HEK293T (cell line): ENCODE results near the gene PTPRD.

Source experiments
- FOXA1 ChIP-seq: fragments of 450-650 bp; IDR thresholded peaks from 2 replicates; pipeline ENCODE4 v1.6.1; 2016; ENCODE audit warnings: mild to moderate bottlenecking
- FOXK2 ChIP-seq: fragments of 450-650 bp; IDR thresholded peaks from 2 replicates; pipeline ENCODE4 v1.6.1; 2016; ENCODE audit warnings: mild to moderate bottlenecking
- FOXM1 ChIP-seq: fragments of 450-650 bp; IDR thresholded peaks from 2 replicates; pipeline ENCODE4 v1.6.1; 2017; ENCODE audit warnings: mild to moderate bottlenecking, borderline replicate concordance
- L3MBTL2 ChIP-seq: fragments of 450-650 bp; conservative IDR thresholded peaks from 2 replicates; pipeline ENCODE4 v1.6.1; 2016; ENCODE audit warnings: mild to moderate bottlenecking
- LEF1 ChIP-seq: fragments of 450-650 bp; IDR thresholded peaks from 2 replicates; pipeline ENCODE4 v1.6.1; 2017; ENCODE audit warnings: mild to moderate bottlenecking, borderline replicate concordance
- NFRKB ChIP-seq: fragments of 450-650 bp; IDR thresholded peaks from 2 replicates; pipeline ENCODE4 v1.6.1; 2016; ENCODE audit warnings: mild to moderate bottlenecking, moderate library complexity
- SP1 ChIP-seq: fragments of 450-650 bp; IDR thresholded peaks from 2 replicates; pipeline ENCODE4 v1.6.1; 2017
- SUZ12 ChIP-seq: fragments of 450-650 bp; IDR thresholded peaks from 2 replicates; pipeline ENCODE4 v1.6.1; 2016; ENCODE audit warnings: mild to moderate bottlenecking
- TARDBP ChIP-seq: fragments of 450-650 bp; IDR thresholded peaks from 2 replicates; pipeline ENCODE4 v1.6.1; 2016

DNA sequence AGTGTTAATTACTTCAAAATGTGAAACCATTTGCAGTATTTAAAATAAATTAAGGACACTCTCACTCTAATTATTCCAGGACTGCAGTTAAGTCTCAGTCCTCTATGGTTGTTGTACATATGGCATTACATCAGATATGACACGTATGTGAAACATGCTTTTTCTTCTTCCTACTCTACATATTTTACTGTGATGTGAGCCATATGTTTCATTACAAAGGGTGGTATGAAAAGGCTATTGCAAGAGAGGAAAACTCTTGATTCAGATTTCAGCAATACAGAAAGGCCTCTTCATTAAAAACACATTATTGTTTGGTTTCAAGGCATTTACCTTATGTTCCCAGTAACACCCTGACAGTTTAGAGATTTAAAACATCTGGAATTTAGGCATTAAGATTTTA, 1848.8 kb downstream of the PTPRD start:
- TF ChIP-seq TARDBP (no peak), FOXA1 (no peak), FOXM1 (no peak), L3MBTL2 (no peak), SP1 (no peak), SUZ12 (no peak), FOXK2 (no peak), LEF1 (no peak), NFRKB (no peak)
